K562 (cell line): ENCODE data around the gene SLC25A45. TPM values are rescaled to one million over a fixed set of nuclear protein-coding genes. Genes with fewer than 3 reads are reported as not detected.

Experiments used
- ARNT ChIP-seq, 2 experiments: fragments of 450-650 bp; IDR thresholded peaks; 2 replicates each; pipeline ENCODE4 v1.6.1; 2016; ENCODE audit warnings: mild to moderate bottlenecking in 1 of 2
- ATF4 ChIP-seq: fragments of 450-650 bp; formaldehyde crosslinking; IDR thresholded peaks from 2 replicates; pipeline ENCODE4 v1.4.0; 2022; ENCODE audit warnings: mild to moderate bottlenecking, moderate library complexity
- CAMTA2 ChIP-seq: fragments of 250-450 bp; sonication (Bioruptor Pico); conservative IDR thresholded peaks from 2 replicates; pipeline ENCODE4 v1.5.1; 2022
- CBFA2T2 ChIP-seq: fragments of 450-650 bp; conservative IDR thresholded peaks from 2 replicates; pipeline ENCODE4 v1.6.1; 2017; ENCODE audit warnings: mild to moderate bottlenecking
- CHCHD3 ChIP-seq: fragments of 250-450 bp; sonication (Bioruptor Pico); IDR thresholded peaks from 2 replicates; pipeline ENCODE4 v2.1.2; 2022; ENCODE audit warnings: mild to moderate bottlenecking
- E2F5 ChIP-seq: sonication (generic); formaldehyde crosslinking; IDR thresholded peaks from 2 replicates; pipeline ENCODE4 v1.8.0; 2022; ENCODE audit warnings: mild to moderate bottlenecking, missing genetic modification reagents
- EP300 ChIP-seq: IDR thresholded peaks from 2 replicates; pipeline ENCODE4 v1.6.1; 2012; ENCODE audit warnings: low read length, improper control_type of control experiment
- FUS ChIP-seq: fragments of 200-400 bp; formaldehyde crosslinking; optimal IDR thresholded peaks from 2 replicates; pipeline ENCODE3; 2017; ENCODE audit warnings: low read depth, low read length
- HMGN3 ChIP-seq: IDR thresholded peaks from 2 replicates; pipeline ENCODE4 v1.6.1; 2011; ENCODE audit warnings: borderline replicate concordance, low read depth, mild to moderate bottlenecking, mixed read lengths, low read length; ENCODE audit not compliant: insufficient read length; ENCODE audit errors: extremely low read depth
- MCM7 ChIP-seq, 2 experiments: fragments of 450-650 bp; IDR thresholded peaks; 2 replicates each; pipeline ENCODE4 v1.6.1; 2016 to 2018
- MYNN ChIP-seq, 2 experiments: sonication (generic); formaldehyde crosslinking in 1 of 2; IDR thresholded peaks; 2 replicates each; pipeline versions ENCODE4 v1.5.0 to v1.6.1; 2016 to 2020; ENCODE audit warnings: antibody characterized with exemption in 1 of 2, missing genetic modification reagents in 1 of 2
- NCOA1 ChIP-seq: fragments of 450-650 bp; IDR thresholded peaks from 2 replicates; pipeline ENCODE4 v1.6.1; 2016; ENCODE audit warnings: low read depth
- PCBP2 ChIP-seq: fragments of 200-400 bp; formaldehyde crosslinking; IDR thresholded peaks from 2 replicates; pipeline ENCODE4 v1.6.1; 2018; ENCODE audit warnings: low read length, low read depth, mild to moderate bottlenecking, moderate library complexity; ENCODE audit not compliant: poor library complexity, severe bottlenecking
- POLR2G ChIP-seq: fragments of 200-400 bp; formaldehyde crosslinking; IDR thresholded peaks from 2 replicates; pipeline ENCODE4 v1.6.1; 2017; ENCODE audit warnings: low read depth, mild to moderate bottlenecking, antibody characterized with exemption, low read length, moderate library complexity
- PTBP1 ChIP-seq: fragments of 200-400 bp; formaldehyde crosslinking; IDR thresholded peaks from 2 replicates; pipeline ENCODE4 v1.6.1; 2017; ENCODE audit warnings: low read depth, low read length
- RFX7 ChIP-seq: fragments of 250-450 bp; sonication (Bioruptor Pico); IDR thresholded peaks from 2 replicates; pipeline ENCODE4 v1.5.1; 2021; ENCODE audit warnings: mild to moderate bottlenecking
- SMAD2 ChIP-seq: fragments of 150-350 bp; IDR thresholded peaks from 2 replicates; pipeline ENCODE4 v1.6.1; 2014; ENCODE audit warnings: low read depth, mild to moderate bottlenecking, low read length
- SRSF7 ChIP-seq: fragments of 200-400 bp; formaldehyde crosslinking; optimal IDR thresholded peaks from 2 replicates; pipeline ENCODE3; 2017; ENCODE audit warnings: mild to moderate bottlenecking, low read depth, low read length
- STAT5B ChIP-seq: fragments of 250-450 bp; sonication (Bioruptor Pico); IDR thresholded peaks from 2 replicates; pipeline ENCODE4 v1.8.0; 2021; ENCODE audit warnings: mild to moderate bottlenecking, inconsistent platforms
- TFAM ChIP-seq: fragments of 250-450 bp; sonication (Bioruptor Pico); conservative IDR thresholded peaks from 2 replicates; pipeline ENCODE4 v1.5.0; 2021; ENCODE audit warnings: mild to moderate bottlenecking, moderate library complexity
- U2AF1 ChIP-seq: fragments of 200-400 bp; formaldehyde crosslinking; optimal IDR thresholded peaks from 2 replicates; pipeline ENCODE3; 2017; ENCODE audit warnings: mild to moderate bottlenecking, low read depth, low read length, moderate library complexity
- ZEB2 ChIP-seq: fragments of 450-650 bp; IDR thresholded peaks from 2 replicates; pipeline ENCODE4 v1.6.1; 2016
- polyA plus RNA-seq, 8 experiments: library from polyadenylated mRNA; depleted of rRNA in 4 of 8; stranded (reverse) in 5 of 8; unstranded in 3 of 8; fragments of >200 nt; fragmentation: Nextera tagmentation in 2 of 8; fragmentation: Illumina TruSeq in 1 of 8; extraction: Ambion mirVana in 2 of 8; extraction: Trizol in 1 of 8; gene quantifications; 2 replicates each; pipeline versions ENCODE4 v1.2.1 to v1.2.3, GENCODE V29; 2011 to 2014; ENCODE audit warnings: inconsistent platforms in 1 of 8, missing spikeins in 1 of 8
- total RNA-seq, 7 experiments: library from RNA; depleted of rRNA in 6 of 7; stranded (reverse); fragments of >200 nt in 6 of 7; fragmentation: Illumina TruSeq in 2 of 7; extraction: Trizol in 2 of 7; gene quantifications; 2 replicates each; pipeline versions ENCODE4 v1.2.1 to v1.2.3, GENCODE V29; 2011 to 2021; ENCODE audit warnings: low replicate concordance in 1 of 7
- TF ChIP-seq, protein P1 (sequence below), 2 experiments: fragments of 450-650 bp; IDR thresholded peaks; 2 replicates each; pipeline ENCODE4 v1.6.1; 2018; ENCODE audit warnings: mild to moderate bottlenecking in 2 of 2, low read depth in 1 of 2; ENCODE audit not compliant: partially characterized antibody in 2 of 2
- TF ChIP-seq, protein P2 (sequence below): fragments of 450-650 bp; formaldehyde crosslinking; IDR thresholded peaks from 2 replicates; pipeline ENCODE4 v1.4.0; 2022; ENCODE audit warnings: missing genetic modification characterization

SLC25A45 gene
- total and polyA plus RNA-seq, 9 of the 15 experiments (the other 6 are each of a cell fraction or from before 2014, with no cell fraction given): 0.15 to 2.3 (median 0.68) TPM

DNA sequence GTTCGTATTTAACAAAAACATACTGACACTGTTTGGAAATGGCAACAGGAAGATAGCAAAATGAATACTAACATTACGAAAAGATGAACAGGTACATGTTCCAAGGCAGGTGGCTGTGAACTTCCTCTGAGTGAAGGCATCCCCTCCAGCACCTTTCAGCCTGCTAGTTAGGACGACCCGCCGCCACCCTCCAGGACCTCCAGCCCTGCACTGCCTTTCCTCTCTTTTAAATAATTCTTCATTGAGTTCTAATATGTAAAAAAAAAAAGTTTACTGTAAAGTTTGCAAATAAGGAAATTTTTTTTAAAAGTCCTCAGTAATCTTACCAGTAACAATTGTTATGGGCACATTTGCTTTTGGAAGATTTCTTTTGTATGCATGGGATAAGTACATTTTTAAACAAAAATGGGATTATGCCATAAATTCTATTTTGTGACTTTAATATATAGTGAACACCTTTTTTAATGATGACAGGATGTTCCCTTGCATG is 46.2 kb upstream of the SLC25A45 start (continued):
- TF ChIP-seq, protein P1, sequence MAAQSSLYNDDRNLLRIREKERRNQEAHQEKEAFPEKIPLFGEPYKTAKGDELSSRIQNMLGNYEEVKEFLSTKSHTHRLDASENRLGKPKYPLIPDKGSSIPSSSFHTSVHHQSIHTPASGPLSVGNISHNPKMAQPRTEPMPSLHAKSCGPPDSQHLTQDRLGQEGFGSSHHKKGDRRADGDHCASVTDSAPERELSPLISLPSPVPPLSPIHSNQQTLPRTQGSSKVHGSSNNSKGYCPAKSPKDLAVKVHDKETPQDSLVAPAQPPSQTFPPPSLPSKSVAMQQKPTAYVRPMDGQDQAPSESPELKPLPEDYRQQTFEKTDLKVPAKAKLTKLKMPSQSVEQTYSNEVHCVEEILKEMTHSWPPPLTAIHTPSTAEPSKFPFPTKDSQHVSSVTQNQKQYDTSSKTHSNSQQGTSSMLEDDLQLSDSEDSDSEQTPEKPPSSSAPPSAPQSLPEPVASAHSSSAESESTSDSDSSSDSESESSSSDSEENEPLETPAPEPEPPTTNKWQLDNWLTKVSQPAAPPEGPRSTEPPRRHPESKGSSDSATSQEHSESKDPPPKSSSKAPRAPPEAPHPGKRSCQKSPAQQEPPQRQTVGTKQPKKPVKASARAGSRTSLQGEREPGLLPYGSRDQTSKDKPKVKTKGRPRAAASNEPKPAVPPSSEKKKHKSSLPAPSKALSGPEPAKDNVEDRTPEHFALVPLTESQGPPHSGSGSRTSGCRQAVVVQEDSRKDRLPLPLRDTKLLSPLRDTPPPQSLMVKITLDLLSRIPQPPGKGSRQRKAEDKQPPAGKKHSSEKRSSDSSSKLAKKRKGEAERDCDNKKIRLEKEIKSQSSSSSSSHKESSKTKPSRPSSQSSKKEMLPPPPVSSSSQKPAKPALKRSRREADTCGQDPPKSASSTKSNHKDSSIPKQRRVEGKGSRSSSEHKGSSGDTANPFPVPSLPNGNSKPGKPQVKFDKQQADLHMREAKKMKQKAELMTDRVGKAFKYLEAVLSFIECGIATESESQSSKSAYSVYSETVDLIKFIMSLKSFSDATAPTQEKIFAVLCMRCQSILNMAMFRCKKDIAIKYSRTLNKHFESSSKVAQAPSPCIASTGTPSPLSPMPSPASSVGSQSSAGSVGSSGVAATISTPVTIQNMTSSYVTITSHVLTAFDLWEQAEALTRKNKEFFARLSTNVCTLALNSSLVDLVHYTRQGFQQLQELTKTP (IDR thresholded peaks at IDR 0.05; ENCODE audit: low read depth in 1 of 2, partially characterized antibody in 2 of 2): peak in 1 of 2 experiments; percentile 20
- TF ChIP-seq FUS: peak; percentile 99
- peak; percentile 72 for TF ChIP-seq POLR2G
- no peak for TF ChIP-seq SRSF7
- 0 out of 2 replicates have a peak, but pooled peaks have one; percentile 5 for TF ChIP-seq RFX7 (CRISPR knock-in tag)
- TF ChIP-seq PCBP2: no peak
- no peak for TF ChIP-seq TFAM (CRISPR knock-in tag)
- TF ChIP-seq HMGN3: peak; percentile 57
- TF ChIP-seq EP300: no peak
- TF ChIP-seq MCM7 (IDR thresholded peaks at IDR 0.05): no peak
- 0 out of 2 replicates have a peak, but pooled peaks have one; percentile 12 for TF ChIP-seq CHCHD3 (CRISPR knock-in tag)
- TF ChIP-seq STAT5B (CRISPR knock-in tag): no peak
- no peak for TF ChIP-seq ARNT (IDR thresholded peaks at IDR 0.05)
- peak; percentile 7; the same call in 1 of the 2 replicates for TF ChIP-seq MYNN (IDR thresholded peaks at IDR 0.05)
- TF ChIP-seq MYNN (CRISPR knock-in tag; IDR thresholded peaks at IDR 0.05): no peak
- 0 out of 2 replicates have a peak, but pooled peaks have one; percentile 53 for TF ChIP-seq CAMTA2
- no peak for TF ChIP-seq NCOA1
- 0 out of 2 replicates have a peak, but pooled peaks have one; percentile 1 for TF ChIP-seq ATF4 (CRISPR knock-in tag)
- TF ChIP-seq ZEB2: peak; percentile 44; the same call in 1 of the 2 replicates
- TF ChIP-seq U2AF1: no peak
- TF ChIP-seq CBFA2T2: 0 out of 2 replicates have a peak, but pooled peaks have one; percentile 0
- TF ChIP-seq PTBP1: peak; percentile 65
- TF ChIP-seq, protein P2, sequence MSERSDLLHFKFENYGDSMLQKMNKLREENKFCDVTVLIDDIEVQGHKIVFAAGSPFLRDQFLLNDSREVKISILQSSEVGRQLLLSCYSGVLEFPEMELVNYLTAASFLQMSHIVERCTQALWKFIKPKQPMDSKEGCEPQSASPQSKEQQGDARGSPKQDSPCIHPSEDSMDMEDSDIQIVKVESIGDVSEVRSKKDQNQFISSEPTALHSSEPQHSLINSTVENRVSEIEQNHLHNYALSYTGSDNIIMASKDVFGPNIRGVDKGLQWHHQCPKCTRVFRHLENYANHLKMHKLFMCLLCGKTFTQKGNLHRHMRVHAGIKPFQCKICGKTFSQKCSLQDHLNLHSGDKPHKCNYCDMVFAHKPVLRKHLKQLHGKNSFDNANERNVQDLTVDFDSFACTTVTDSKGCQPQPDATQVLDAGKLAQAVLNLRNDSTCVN (CRISPR knock-in tag): peak; percentile 5; the same call in 1 of the 2 replicates
- no peak for TF ChIP-seq SMAD2
- no peak for TF ChIP-seq E2F5
